OCI-LY3 (cell line): Measurements from ENCODE around the gene SHH.

Source experiments
- H2AFZ ChIP-seq: fragments of 200-600, 300-600 bp; shearing (Covaris generic); 2 replicates; pipeline ENCODE4 v1.6.0; 2014; ENCODE audit warnings: antibody characterized with exemption, low read depth, low read length
- H3K27ac ChIP-seq: fragments of 200-600, 300-600 bp; sonication (generic); 2 replicates; pipeline ENCODE4 v1.5.1; 2014; ENCODE audit warnings: mild to moderate bottlenecking, low read length, moderate library complexity, mixed read lengths
- H3K27me3 ChIP-seq: fragments of 200-600, 300-600 bp; sonication (generic); 2 replicates; pipeline ENCODE4 v1.6.1; 2014; ENCODE audit warnings: low read depth, low read length, mixed read lengths
- H3K36me3 ChIP-seq: fragments of 200-600, 300-600 bp; sonication (generic); replicated peaks from 2 replicates; pipeline ENCODE3; 2014; ENCODE audit warnings: low read depth, low read length, mixed read lengths
- H3K4me1 ChIP-seq: fragments of 300-600, 200-600 bp; sonication (generic); 2 replicates; pipeline ENCODE4 v1.6.1; 2014; ENCODE audit warnings: low read length, mixed read lengths
- H3K4me2 ChIP-seq: fragments of 200-600, 300-600 bp; sonication (generic); 2 replicates; pipeline ENCODE4 v1.6.1; 2014; ENCODE audit warnings: low read length, mixed read lengths
- H3K4me3 ChIP-seq: fragments of 300-600, 200-600 bp; sonication (generic); 2 replicates; pipeline ENCODE4 v1.5.1; 2014; ENCODE audit warnings: antibody characterized with exemption, mild to moderate bottlenecking, low read length, moderate library complexity
- H3K79me2 ChIP-seq: fragments of 300-600, 200-600 bp; shearing (Covaris generic); 2 replicates; pipeline ENCODE4 v1.6.1; 2014; ENCODE audit warnings: mild to moderate bottlenecking, low read length, mixed read lengths
- H3K9ac ChIP-seq: fragments of 300-600, 200-600 bp; shearing (Covaris generic); 2 replicates; pipeline ENCODE4 v1.6.0; 2014; ENCODE audit warnings: mild to moderate bottlenecking, low read length, moderate library complexity
- H3K9me3 ChIP-seq: fragments of 200-600, 300-600 bp; shearing (Covaris generic); 2 replicates; pipeline ENCODE4 v1.6.1; 2014; ENCODE audit warnings: low read length, mixed read lengths; ENCODE audit not compliant: insufficient read depth
- H4K20me1 ChIP-seq: fragments of 200-600, 300-600 bp; sonication (generic); 2 replicates; pipeline ENCODE4 v1.6.1; 2016; ENCODE audit warnings: low read length, mixed read lengths; ENCODE audit not compliant: insufficient read depth
- CTCF ChIP-seq: fragments of 200-600, 300-600 bp; sonication (generic); IDR thresholded peaks from 2 replicates; pipeline ENCODE4 v1.5.1; 2014; ENCODE audit warnings: antibody characterized with exemption, low read length, low read depth
- EZH2phosphoT487 ChIP-seq: fragments of 200-600 bp; shearing (Covaris generic); IDR thresholded peaks from 2 replicates; pipeline ENCODE4 v1.6.1; 2018; ENCODE audit warnings: antibody characterized with exemption, mixed run types, low read depth

The SHH gene

GRCh38 chr7:155845226-155845625 is 33.0 kb upstream of the SHH start:
- Histone ChIP-seq H3K79me2 (no peaks in the 10 kb centered on the region), H3K4me3 (no peak overlapping the region), H3K36me3 (no peaks in the 10 kb centered on the region), H3K27me3 (peaks cover 17% of the 10 kb centered on the region), H3K9ac (no peak overlapping the region), H3K4me1 (no peaks in the 10 kb centered on the region), H3K4me2 (no peak overlapping the region), H3K27ac (no peak overlapping the region), H2AFZ (no peak overlapping the region), H4K20me1 (no peaks in the 10 kb centered on the region), H3K9me3 (no peaks in the 10 kb centered on the region)
- TF ChIP-seq CTCF (no peak), EZH2phosphoT487 (no peak)

- Histone ChIP-seq H2AFZ (no peak overlapping the region), H3K27me3 (peaks cover 23% of the 10 kb centered on the region), H3K9me3 (no peaks in the 10 kb centered on the region), H3K4me2 (no peak overlapping the region), H3K27ac (no peak overlapping the region), H3K4me3 (no peak overlapping the region), H3K4me1 (no peaks in the 10 kb centered on the region), H3K9ac (no peak overlapping the region), H4K20me1 (no peaks in the 10 kb centered on the region), H3K79me2 (no peaks in the 10 kb centered on the region), H3K36me3 (no peaks in the 10 kb centered on the region)
- TF ChIP-seq CTCF = no peak
- no peak for TF ChIP-seq EZH2phosphoT487
Observed at GRCh38 chr7:155844526-155844925, 32.3 kb upstream of the SHH start.

GRCh38 chr7:155844019-155844453 is 31.8 kb upstream of the SHH start:
- H2AFZ ChIP-seq = no peak overlapping the region
- H3K4me3 ChIP-seq = no peak overlapping the region
- no peak overlapping the region for H3K9ac ChIP-seq
- H3K4me1 ChIP-seq = no peaks in the 10 kb centered on the region
- TF ChIP-seq EZH2phosphoT487 (no peak), CTCF (no peak)
- H3K79me2 ChIP-seq = no peaks in the 10 kb centered on the region
- no peak overlapping the region for H3K27ac ChIP-seq
- no peak overlapping the region for H3K4me2 ChIP-seq
- peaks cover 27% of the 10 kb centered on the region for H3K27me3 ChIP-seq
- no peaks in the 10 kb centered on the region for H4K20me1 ChIP-seq
- no peaks in the 10 kb centered on the region for H3K36me3 ChIP-seq
- H3K9me3 ChIP-seq = no peaks in the 10 kb centered on the region

- Histone ChIP-seq H3K9ac (no peak overlapping the region), H3K4me2 (no peak overlapping the region), H3K27me3 (peaks cover 31% of the 10 kb centered on the region)
Observed at GRCh38 chr7:155843426-155844018, 31.3 kb upstream of the SHH start.

More at GRCh38 chr7:155843426-155844018, 31.3 kb upstream of the SHH start:
- Histone ChIP-seq H3K4me3 (no peak overlapping the region), H2AFZ (no peak overlapping the region), H3K36me3 (no peaks in the 10 kb centered on the region), H3K9me3 (no peaks in the 10 kb centered on the region), H3K79me2 (no peaks in the 10 kb centered on the region), H3K27ac (no peak overlapping the region), H4K20me1 (no peaks in the 10 kb centered on the region), H3K4me1 (no peaks in the 10 kb centered on the region)
- TF ChIP-seq EZH2phosphoT487 (no peak), CTCF (no peak)
